Left ventricle myocardium inferior (tissue), 1 donor: ENCODE data around the gene STAM. TPM values are rescaled to one million over a fixed set of nuclear protein-coding genes. Genes with fewer than 3 reads are reported as not detected.

Experiments
- DNase-seq: peaks from one replicate; pipeline ENCODE4 v3.0.0-alpha.2; 2020
- H3K27ac ChIP-seq: fragments of 200-600 bp; replicated peaks from 2 replicates; pipeline ENCODE4 v1.8.0; 2021
- H3K27me3 ChIP-seq: fragments of 200-600 bp; 2 replicates; pipeline ENCODE4 v1.8.0; 2021; ENCODE audit warnings: low read depth
- H3K36me3 ChIP-seq: fragments of 200-600 bp; 2 replicates; pipeline ENCODE4 v1.8.0; 2021
- H3K4me1 ChIP-seq: fragments of 200-600 bp; 2 replicates; pipeline ENCODE4 v1.8.0; 2021
- H3K4me3 ChIP-seq: fragments of 200-600 bp; 2 replicates; pipeline ENCODE4 v1.8.0; 2021; ENCODE audit warnings: mild to moderate bottlenecking, moderate library complexity
- H3K9me3 ChIP-seq: fragments of 200-600 bp; replicated peaks from 2 replicates; pipeline ENCODE4 v1.8.0; 2021
- CTCF ChIP-seq: fragments of 200-600 bp; IDR thresholded peaks from 2 replicates; pipeline ENCODE4 v1.8.0; 2021; ENCODE audit warnings: antibody characterized with exemption, mild to moderate bottlenecking, borderline replicate concordance
- intact Hi-C: fragments of 100-400 bp; cut with micrococcal nuclease; formaldehyde crosslinking; loops from one replicate; pipeline ENCODE4 v1.11.0; 2022
- long read RNA-seq: library from polyadenylated mRNA; unstranded; transcript quantifications from one replicate; pipeline ENCODE4 v2.0.0, GENCODE V29; 2021
- total RNA-seq: library from RNA; stranded (reverse); fragmentation: NEBNext Ultra II Directional; extraction: Animal tissue kit (Norgen Biotek cat#: 25700); gene quantifications from one replicate; pipeline ENCODE4 v1.2.1, GENCODE V29; 2021
- donor health status: DM: no; HTN: yes; CAD: no; lungs with severe emphysema.

The STAM gene
- total RNA-seq: 21.3 TPM
- long read RNA-seq, transcript STAM-202 (14 exons, 2,972 nt): major isoform, 30 of 37 reads
- long read RNA-seq, partial matches to known transcripts: 1 of 37 reads
- long read RNA-seq, other reads (novel, unspliced or antisense): 6 of 37 reads

- Histone ChIP-seq H3K36me3 (peaks cover 3% of the 10 kb centered on the region), H3K4me3 (peak within 1 kb of the TSS; percentile 93), H3K27ac (peak within 1 kb of the TSS; percentile 97), H3K4me1 (peaks cover 68% of the 10 kb centered on the region), H3K9me3 (peaks cover 7% of the 10 kb centered on the region), H3K27me3 (no peaks in the 10 kb centered on the region)
- intact Hi-C loops: no loop called here
- no peak for TF ChIP-seq CTCF
- peak; percentile 90 for DNase-seq
Measured at GRCh38 chr10:17643755-17644484, at the start of gene STAM. STAM (plus strand) TSS chr10:17644151; CDS start chr10:17644340, 189 bp downstream.

GRCh38 chr10:17597386-17597785 is 46.6 kb upstream of the STAM start:
- Histone ChIP-seq H3K4me1 (no peaks in the 10 kb centered on the region), H3K9me3 (no peaks in the 10 kb centered on the region), H3K27ac (no peak overlapping the region), H3K36me3 (peaks cover 14% of the 10 kb centered on the region), H3K27me3 (no peaks in the 10 kb centered on the region), H3K4me3 (no peak overlapping the region)
- no peak for TF ChIP-seq CTCF
- DNase-seq: no peak
- intact Hi-C loops: no loop called here

GRCh38 chr10:17599089-17599488 is 44.9 kb upstream of the STAM start:
- intact Hi-C loops: no loop called here
- DNase-seq: no peak
- Histone ChIP-seq H3K4me3 (no peak overlapping the region), H3K27me3 (no peaks in the 10 kb centered on the region), H3K9me3 (no peaks in the 10 kb centered on the region), H3K4me1 (no peaks in the 10 kb centered on the region), H3K27ac (no peak overlapping the region), H3K36me3 (peaks cover 6% of the 10 kb centered on the region)
- peak; percentile 50 for TF ChIP-seq CTCF

- H3K27ac ChIP-seq: no peak overlapping the region
- intact Hi-C loops: loop anchor here (5.0 kb wide), 2 partner anchors 136 to 496 kb away; no protein-coding TSS in a partner anchor
- no peak for TF ChIP-seq CTCF
- H3K4me1 ChIP-seq: peaks cover 29% of the 10 kb centered on the region
- H3K4me3 ChIP-seq: no peak overlapping the region
- no peak for DNase-seq
- no peaks in the 10 kb centered on the region for H3K9me3 ChIP-seq
- no peaks in the 10 kb centered on the region for H3K27me3 ChIP-seq
- no peaks in the 10 kb centered on the region for H3K36me3 ChIP-seq
Measured at GRCh38 chr10:17605936-17606335, 38.0 kb upstream of the STAM start.

- Histone ChIP-seq H3K4me3 (no peak overlapping the region), H3K27me3 (no peaks in the 10 kb centered on the region), H3K36me3 (no peaks in the 10 kb centered on the region), H3K9me3 (no peaks in the 10 kb centered on the region), H3K4me1 (peaks cover 29% of the 10 kb centered on the region), H3K27ac (no peak overlapping the region)
- no peak for TF ChIP-seq CTCF
- intact Hi-C loops: loop anchor here (5.0 kb wide), 2 partner anchors 136 to 496 kb away; no protein-coding TSS in a partner anchor
- no peak for DNase-seq
Measured at GRCh38 chr10:17606547-17607040, 37.4 kb upstream of the STAM start.
